RWPE2 (cell line): Measurements from ENCODE around the gene BARX1.
A peak's percentile ranks its signal among the peaks of the same experiment; 100 is the strongest.

Source experiments
- ATAC-seq: fragments of 200-7000 bp; cut with Tn5 transposase; 3 replicates; pipeline ENCODE4 v1.9.1; 2021; ENCODE audit warnings: low read depth
- DNase-seq: peaks from one replicate; pipeline ENCODE4 v3.0.0-alpha.2; 2020; ENCODE audit warnings: low spot score
- H3K27ac ChIP-seq: fragments of 450-650 bp; 2 replicates; pipeline ENCODE4 v1.5.1; 2017; ENCODE audit warnings: mild to moderate bottlenecking; ENCODE audit not compliant: poor library complexity, severe bottlenecking
- H3K27me3 ChIP-seq: fragments of 250-450 bp; sonication (Bioruptor Pico); 2 replicates; pipeline ENCODE4 v1.5.1; 2021; ENCODE audit warnings: mild to moderate bottlenecking, moderate library complexity; ENCODE audit not compliant: insufficient read depth, poor library complexity, severe bottlenecking
- H3K36me3 ChIP-seq: fragments of 250-450 bp; sonication (Bioruptor Pico); 2 replicates; pipeline ENCODE4 v1.5.1; 2020; ENCODE audit warnings: low read depth, mild to moderate bottlenecking, moderate library complexity
- H3K4me1 ChIP-seq: fragments of 250-450 bp; sonication (Bioruptor Pico); 2 replicates; pipeline ENCODE4 v1.5.1; 2021; ENCODE audit warnings: mild to moderate bottlenecking, moderate library complexity; ENCODE audit not compliant: insufficient read depth, poor library complexity, severe bottlenecking
- H3K4me3 ChIP-seq: fragments of 250-450 bp; sonication (Bioruptor Pico); 2 replicates; pipeline ENCODE4 v1.5.1; 2021; ENCODE audit warnings: mild to moderate bottlenecking, moderate library complexity; ENCODE audit not compliant: severe bottlenecking
- H3K9me3 ChIP-seq: fragments of 250-450 bp; sonication (Bioruptor Pico); 2 replicates; pipeline ENCODE4 v1.5.1; 2021; ENCODE audit warnings: mild to moderate bottlenecking, moderate library complexity; ENCODE audit not compliant: severe bottlenecking
- CTCF ChIP-seq: fragments of 450-650 bp; IDR thresholded peaks from one replicate; pipeline ENCODE4 v1.5.1; 2017; ENCODE audit warnings: mild to moderate bottlenecking, moderate library complexity; ENCODE audit not compliant: poor library complexity, severe bottlenecking

Gene BARX1

GRCh38 chr9:93960221-93960970 lies 5.2 kb upstream of the BARX1 start:
- no peak for ATAC-seq
- Histone ChIP-seq H3K27me3 (peaks cover 64% of the 10 kb centered on the region), H3K9me3 (no peaks in the 10 kb centered on the region), H3K27ac (no peak overlapping the region), H3K4me1 (no peaks in the 10 kb centered on the region), H3K36me3 (no peaks in the 10 kb centered on the region), H3K4me3 (no peak overlapping the region)
- no peak for DNase-seq
- no peak for TF ChIP-seq CTCF

GRCh38 chr9:93959739-93960154 lies 4.6 kb upstream of the BARX1 start:
- ATAC-seq = no peak
- Histone ChIP-seq H3K9me3 (no peaks in the 10 kb centered on the region), H3K27ac (no peak overlapping the region), H3K4me3 (no peak overlapping the region), H3K27me3 (peaks cover 65% of the 10 kb centered on the region), H3K36me3 (no peaks in the 10 kb centered on the region), H3K4me1 (no peaks in the 10 kb centered on the region)
- TF ChIP-seq CTCF = no peak
- DNase-seq = no peak

- Histone ChIP-seq H3K27me3 (peaks cover 71% of the 10 kb centered on the region), H3K36me3 (no peaks in the 10 kb centered on the region), H3K4me3 (no peak overlapping the region), H3K4me1 (no peaks in the 10 kb centered on the region), H3K9me3 (no peaks in the 10 kb centered on the region), H3K27ac (no peak overlapping the region)
- DNase-seq (no peak), ATAC-seq (peak; percentile 39; the same call in 2 of the 3 replicates)
- TF ChIP-seq CTCF = no peak
Observed at GRCh38 chr9:93958819-93959682, 3.9 kb upstream of the BARX1 start.

- Histone ChIP-seq H3K27ac (no peak overlapping the region), H3K36me3 (no peaks in the 10 kb centered on the region), H3K4me1 (no peaks in the 10 kb centered on the region), H3K9me3 (no peaks in the 10 kb centered on the region), H3K4me3 (no peak overlapping the region), H3K27me3 (peaks cover 79% of the 10 kb centered on the region)
- DNase-seq (peak; percentile 49), ATAC-seq (no peak)
- TF ChIP-seq CTCF = no peak
Observed at GRCh38 chr9:93958121-93958818, 3.1 kb upstream of the BARX1 start.
